ENCODE results near the gene NDE1.
A peak's percentile ranks its signal among the peaks of the same experiment; 100 is the strongest.

NDE1 gene

GRCh38 chr16:15765116-15765515 is 115.1 kb downstream of the NDE1 start:
- DNase-seq, result no peak

- DNase-seq, result peak in 24 of 58 donors; percentile 0 to 27 (median 7)
Measured at GRCh38 chr16:15765880-15766279, 115.8 kb downstream of the NDE1 start.

- no peak for DNase-seq
Measured at GRCh38 chr16:15766918-15767317, 116.9 kb downstream of the NDE1 start.

- no peak for DNase-seq
Measured at GRCh38 chr16:15768201-15768600, 118.2 kb downstream of the NDE1 start.

- DNase-seq, result no peak
Measured at GRCh38 chr16:15769239-15769638, 119.2 kb downstream of the NDE1 start.

- DNase-seq, result no peak
Measured at GRCh38 chr16:15770107-15770506, 120.1 kb downstream of the NDE1 start.

- DNase-seq, result no peak
Measured at GRCh38 chr16:15770512-15770911, 120.5 kb downstream of the NDE1 start.

- no peak for DNase-seq
Measured at GRCh38 chr16:15771694-15772093, 121.6 kb downstream of the NDE1 start.

GRCh38 chr16:15772579-15773293 is 122.7 kb downstream of the NDE1 start:
- DNase-seq, result no peak

GRCh38 chr16:15773968-15774367 is 123.9 kb downstream of the NDE1 start:
- no peak for DNase-seq

GRCh38 chr16:15775209-15775608 is 125.2 kb downstream of the NDE1 start:
- no peak for DNase-seq

GRCh38 chr16:15775663-15776304 is 125.7 kb downstream of the NDE1 start:
- DNase-seq, result no peak
